Brain microvascular endothelial cell (primary cell): Measurements from ENCODE around the gene MRPL21.

Experiments
- DNase-seq: peaks from one replicate; pipeline ENCODE4 v3.0.0-alpha.2; 2020
- H3K27ac ChIP-seq: fragments of 250-450 bp; sonication (Bioruptor Pico); 2 replicates; pipeline ENCODE4 v1.5.1; 2020; ENCODE audit warnings: mild to moderate bottlenecking, moderate library complexity
- H3K27me3 ChIP-seq: fragments of 250-450 bp; sonication (Bioruptor Pico); replicated peaks from 2 replicates; pipeline ENCODE4 v1.5.1; 2020; ENCODE audit warnings: mild to moderate bottlenecking
- H3K36me3 ChIP-seq: fragments of 250-450 bp; sonication (Bioruptor Pico); replicated peaks from 2 replicates; pipeline ENCODE4 v1.5.1; 2020; ENCODE audit warnings: mild to moderate bottlenecking
- H3K4me3 ChIP-seq: 2 replicates; pipeline ENCODE4 v1.5.1; 2011; ENCODE audit warnings: low read depth, mild to moderate bottlenecking, control low read depth, low read length, moderate library complexity
- CTCF ChIP-seq: IDR thresholded peaks from 2 replicates; pipeline ENCODE4 v1.5.1; 2011; ENCODE audit warnings: low read depth, mild to moderate bottlenecking, moderate library complexity, low read length, control low read depth, inconsistent platforms; ENCODE audit errors: missing control alignments
- in situ Hi-C: cut with HindIII; loops from 2 replicates; pipeline ENCODE4 v1.10.0; 2017; ENCODE audit warnings: low sequenced_read_pairs, low pct_ligation_motif_present

MRPL21 gene

DNA sequence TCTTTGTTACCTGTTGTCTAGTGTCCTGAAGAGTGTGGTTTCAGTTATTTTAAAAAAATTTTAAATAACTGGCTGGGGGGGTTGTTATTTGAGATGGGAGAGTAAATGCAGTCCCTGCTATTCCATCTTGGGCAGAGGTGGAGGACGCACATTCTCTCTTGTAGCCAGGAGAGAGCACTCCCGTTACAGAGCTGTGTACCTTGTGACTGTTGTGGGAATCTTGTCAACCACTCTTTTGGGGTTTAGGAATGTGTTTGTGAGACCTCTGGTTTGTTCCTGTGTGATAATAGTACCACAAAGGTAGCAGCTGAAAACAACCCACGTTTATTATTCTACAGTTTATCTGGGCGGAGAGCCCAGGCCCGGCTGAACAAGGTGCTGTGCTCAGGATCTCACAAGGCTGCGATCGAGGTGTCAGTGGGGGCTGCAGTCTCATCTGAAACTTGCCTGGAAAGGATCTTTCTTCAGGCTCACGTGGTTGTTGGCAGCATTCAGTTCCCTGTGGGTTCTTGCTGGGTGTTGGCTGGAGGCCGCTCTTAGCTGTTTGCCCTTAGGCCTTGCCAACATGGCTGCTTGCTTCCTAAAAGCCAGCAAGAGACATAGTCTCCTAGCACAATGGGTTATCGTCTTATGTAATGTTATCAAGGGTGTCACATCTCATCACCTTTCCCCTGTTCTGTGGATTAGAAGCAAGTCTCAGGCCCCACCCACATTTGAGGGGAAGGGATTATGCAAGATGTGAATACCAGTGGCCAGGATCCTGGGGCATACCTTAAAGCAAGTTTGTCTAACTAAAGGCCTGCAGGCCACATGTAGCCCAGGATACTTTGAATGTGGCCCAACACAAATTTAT lies 20.7 kb upstream of the MRPL21 start:
- Histone ChIP-seq H3K27me3 (no peaks in the 10 kb centered on the region), H3K36me3 (peaks cover 20% of the 10 kb centered on the region), H3K27ac (no peak overlapping the region), H3K4me3 (no peak overlapping the region)
- no peak for TF ChIP-seq CTCF
- DNase-seq = no peak
- in situ Hi-C loops = no loop called here

- Histone ChIP-seq H3K36me3 (peaks cover 21% of the 10 kb centered on the region), H3K27ac (no peak overlapping the region), H3K27me3 (no peaks in the 10 kb centered on the region), H3K4me3 (no peak overlapping the region)
- DNase-seq = no peak
- in situ Hi-C loops = no loop called here
- TF ChIP-seq CTCF = no peak
Measured at GRCh38 chr11:68923614-68924013, 20.0 kb upstream of the MRPL21 start.

DNA sequence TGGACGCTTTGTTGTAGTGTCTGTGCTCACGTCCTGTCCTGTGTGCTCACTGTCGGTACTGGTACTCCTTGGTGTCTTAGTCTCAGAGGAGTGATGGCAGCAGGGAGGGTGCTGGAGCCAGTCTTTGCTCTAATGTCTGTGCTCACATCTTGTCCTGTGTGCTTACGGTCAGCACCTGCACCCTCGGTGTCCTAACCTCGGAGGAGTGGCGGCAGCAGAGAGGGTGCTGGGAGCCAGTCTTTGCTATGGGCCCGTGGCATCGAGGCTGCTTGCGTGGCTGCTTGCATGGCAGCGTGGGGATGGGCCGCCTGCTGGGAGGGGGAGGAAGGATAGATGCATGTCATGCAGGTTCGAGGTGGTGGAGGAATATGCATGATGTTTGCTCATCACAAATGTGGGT lies 12.8 kb upstream of the MRPL21 start:
- no peak for DNase-seq
- Histone ChIP-seq H3K27ac (no peak overlapping the region), H3K27me3 (no peaks in the 10 kb centered on the region), H3K36me3 (peaks cover 41% of the 10 kb centered on the region), H3K4me3 (no peak overlapping the region)
- in situ Hi-C loops = no loop called here
- TF ChIP-seq CTCF = no peak

GRCh38 chr11:68914761-68915160 lies 11.1 kb upstream of the MRPL21 start:
- Histone ChIP-seq H3K27me3 (no peaks in the 10 kb centered on the region), H3K36me3 (peaks cover 51% of the 10 kb centered on the region), H3K4me3 (no peak overlapping the region), H3K27ac (no peak overlapping the region)
- no peak for TF ChIP-seq CTCF
- no peak for DNase-seq
- in situ Hi-C loops = no loop called here

GRCh38 chr11:68913188-68913587 lies 9.6 kb upstream of the MRPL21 start:
- Histone ChIP-seq H3K36me3 (peaks cover 50% of the 10 kb centered on the region), H3K27me3 (no peaks in the 10 kb centered on the region), H3K27ac (no peak overlapping the region), H3K4me3 (no peak overlapping the region)
- no peak for DNase-seq
- TF ChIP-seq CTCF = no peak
- in situ Hi-C loops = no loop called here

DNA sequence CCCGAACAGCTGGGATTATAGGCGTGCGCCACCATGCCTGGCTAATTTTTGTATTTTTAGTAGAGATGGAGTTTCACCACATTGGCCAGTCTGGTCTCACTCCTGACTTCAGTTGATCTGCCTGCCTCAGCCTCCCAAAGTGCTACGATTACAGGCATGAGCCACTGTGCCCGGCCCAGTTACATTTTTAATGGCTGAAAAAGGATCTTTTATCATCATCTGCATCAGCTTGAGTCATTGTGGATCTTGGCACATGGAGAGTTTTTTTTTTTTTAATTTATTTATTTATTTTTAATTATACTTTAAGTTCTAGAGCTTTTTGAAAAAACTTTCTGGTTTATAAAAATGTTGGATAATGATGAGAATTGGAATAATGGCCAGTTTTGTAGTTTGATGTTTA lies 8.6 kb upstream of the MRPL21 start:
- in situ Hi-C loops = no loop called here

More for the DNA sequence above, 8.6 kb upstream of the MRPL21 start:
- no peak overlapping the region for H3K4me3 ChIP-seq
- H3K27ac ChIP-seq = no peak overlapping the region
- no peaks in the 10 kb centered on the region for H3K27me3 ChIP-seq
- no peak for TF ChIP-seq CTCF
- H3K36me3 ChIP-seq = peaks cover 48% of the 10 kb centered on the region
- peak; percentile 29 for DNase-seq
